ENCODE data around the gene MCF2L2. TPM values are rescaled to one million over a fixed set of nuclear protein-coding genes. Genes with fewer than 3 reads are reported as not detected.

The MCF2L2 gene
- total and polyA plus RNA-seq, 9 of the 15 experiments (the other 6 are each of a cell fraction or from before 2014, with no cell fraction given), result 0.56 to 4.2 (median 3.0) TPM

DNA sequence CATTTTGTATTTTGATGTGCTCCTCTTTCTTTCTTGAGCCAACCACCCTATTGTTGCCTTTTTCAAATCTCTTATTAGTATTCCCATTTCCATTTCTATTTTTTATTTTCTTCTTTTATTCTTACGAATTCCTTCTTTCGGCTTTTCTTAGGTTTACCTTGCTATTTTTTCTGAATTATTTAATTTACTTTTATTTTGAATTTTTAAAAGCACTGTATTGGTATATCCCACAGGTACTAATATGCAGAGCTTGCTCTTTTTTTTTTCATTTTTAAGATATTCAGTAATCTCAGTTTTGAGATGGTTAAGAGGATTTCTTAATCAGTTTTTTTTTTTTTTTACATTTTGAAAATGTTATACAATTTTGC, 18.4 kb upstream of the MCF2L2 start:
- FAIRE-seq (no peak), ATAC-seq (no peak), DNase-seq (ENCODE audit: extremely low read depth in 1 of 4, low spot score in 3 of 4) (no peak)
- TSS peak; percentile 57 for BruUV-seq (replicated peaks)
- in situ Hi-C loops (cut with MboI), result no loop called here
- intact Hi-C loops (cut with micrococcal nuclease), result loop anchor here (5.0 kb wide), 2 partner anchors 35 to 55 kb away; no protein-coding TSS in a partner anchor
- CTCF ChIA-PET (ENCODE audit: low intra/inter-chr PET ratio), result interaction anchor here (1.2 kb wide), 1 partner anchor 318 kb away, joined by 4 read pairs; no protein-coding TSS in a partner anchor
- H3K4me3 ChIP-seq, result peak overlapping the region; percentile 76
- peaks cover 16% of the 10 kb centered on the region for H3K9me3 ChIP-seq (replicated peaks; ENCODE audit: control insufficient read depth, insufficient read depth, low read depth, low read length)
- H3K4me2 ChIP-seq (ENCODE audit: insufficient read depth, low read length), result peak overlapping the region; percentile 96; the same call in 1 of the 2 replicates
- POLR2A ChIA-PET, result interaction anchor here (0.8 to 3.6 kb wide), 2 partner anchors 9 to 610 kb away, joined by 3 to 19 read pairs; no protein-coding TSS in a partner anchor
- no peaks in the 10 kb centered on the region for H3K27me3 ChIP-seq (ENCODE audit: control insufficient read depth in 2 of 2, insufficient read depth in 2 of 2, low read length in 2 of 2)
- no peaks in the 10 kb centered on the region for H4K20me1 ChIP-seq (replicated peaks; ENCODE audit: control insufficient read depth, insufficient read depth, low read length)
- H2AFZ ChIP-seq (ENCODE audit: low read depth, low read length), result peak overlapping the region; percentile 98
- H3K36me3 ChIP-seq (ENCODE audit: control insufficient read depth, insufficient read depth, low read length), result peaks cover 4% of the 10 kb centered on the region; the same call in 1 of the 3 replicates
- H3K27ac ChIP-seq (ENCODE audit: extremely low read depth, low read depth, low read length), result peak overlapping the region; percentile 88; the same call in 2 of the 3 replicates
- H3K4me1 ChIP-seq (replicated peaks in 1 of 2; ENCODE audit: control insufficient read depth in 2 of 2, insufficient read depth in 2 of 2, low read length in 2 of 2), result peaks cover 0 to 7% of the 10 kb centered on the region in 2 experiments; a peak in 2 of 5 replicates
- peaks cover 31% of the 10 kb centered on the region for H3K79me2 ChIP-seq (ENCODE audit: control insufficient read depth, insufficient read depth, low read length)
- WGBS (ENCODE audit: insufficient coverage, low coverage, missing lambda C conversion rate), result 89% methylated on average over 2 of the region's 2 CpGs
- peak overlapping the region in 1 of 2 experiments; percentile 79; a peak in 2 of 4 replicates for H3K9ac ChIP-seq (ENCODE audit: insufficient read depth in 1 of 2, low read depth in 2 of 2, low read length in 2 of 2)
- no peaks in the 10 kb centered on the region for H3K9me1 ChIP-seq (ENCODE audit: control insufficient read depth, insufficient read depth, low read length)
- TF ChIP-seq U2AF1 (optimal IDR thresholded peaks at IDR 0.05; ENCODE audit: low read depth, low read length), result no peak
- TF ChIP-seq C11orf30 (IDR thresholded peaks at IDR 0.05; ENCODE audit: low read depth), result peak; percentile 51; the same call in 1 of the 2 replicates
- TF ChIP-seq, protein P1, sequence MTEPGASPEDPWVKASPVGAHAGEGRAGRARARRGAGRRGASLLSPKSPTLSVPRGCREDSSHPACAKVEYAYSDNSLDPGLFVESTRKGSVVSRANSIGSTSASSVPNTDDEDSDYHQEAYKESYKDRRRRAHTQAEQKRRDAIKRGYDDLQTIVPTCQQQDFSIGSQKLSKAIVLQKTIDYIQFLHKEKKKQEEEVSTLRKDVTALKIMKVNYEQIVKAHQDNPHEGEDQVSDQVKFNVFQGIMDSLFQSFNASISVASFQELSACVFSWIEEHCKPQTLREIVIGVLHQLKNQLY (CRISPR knock-in tag; conservative IDR thresholded peaks at IDR 0.05), result no peak
- TF ChIP-seq, protein P2, sequence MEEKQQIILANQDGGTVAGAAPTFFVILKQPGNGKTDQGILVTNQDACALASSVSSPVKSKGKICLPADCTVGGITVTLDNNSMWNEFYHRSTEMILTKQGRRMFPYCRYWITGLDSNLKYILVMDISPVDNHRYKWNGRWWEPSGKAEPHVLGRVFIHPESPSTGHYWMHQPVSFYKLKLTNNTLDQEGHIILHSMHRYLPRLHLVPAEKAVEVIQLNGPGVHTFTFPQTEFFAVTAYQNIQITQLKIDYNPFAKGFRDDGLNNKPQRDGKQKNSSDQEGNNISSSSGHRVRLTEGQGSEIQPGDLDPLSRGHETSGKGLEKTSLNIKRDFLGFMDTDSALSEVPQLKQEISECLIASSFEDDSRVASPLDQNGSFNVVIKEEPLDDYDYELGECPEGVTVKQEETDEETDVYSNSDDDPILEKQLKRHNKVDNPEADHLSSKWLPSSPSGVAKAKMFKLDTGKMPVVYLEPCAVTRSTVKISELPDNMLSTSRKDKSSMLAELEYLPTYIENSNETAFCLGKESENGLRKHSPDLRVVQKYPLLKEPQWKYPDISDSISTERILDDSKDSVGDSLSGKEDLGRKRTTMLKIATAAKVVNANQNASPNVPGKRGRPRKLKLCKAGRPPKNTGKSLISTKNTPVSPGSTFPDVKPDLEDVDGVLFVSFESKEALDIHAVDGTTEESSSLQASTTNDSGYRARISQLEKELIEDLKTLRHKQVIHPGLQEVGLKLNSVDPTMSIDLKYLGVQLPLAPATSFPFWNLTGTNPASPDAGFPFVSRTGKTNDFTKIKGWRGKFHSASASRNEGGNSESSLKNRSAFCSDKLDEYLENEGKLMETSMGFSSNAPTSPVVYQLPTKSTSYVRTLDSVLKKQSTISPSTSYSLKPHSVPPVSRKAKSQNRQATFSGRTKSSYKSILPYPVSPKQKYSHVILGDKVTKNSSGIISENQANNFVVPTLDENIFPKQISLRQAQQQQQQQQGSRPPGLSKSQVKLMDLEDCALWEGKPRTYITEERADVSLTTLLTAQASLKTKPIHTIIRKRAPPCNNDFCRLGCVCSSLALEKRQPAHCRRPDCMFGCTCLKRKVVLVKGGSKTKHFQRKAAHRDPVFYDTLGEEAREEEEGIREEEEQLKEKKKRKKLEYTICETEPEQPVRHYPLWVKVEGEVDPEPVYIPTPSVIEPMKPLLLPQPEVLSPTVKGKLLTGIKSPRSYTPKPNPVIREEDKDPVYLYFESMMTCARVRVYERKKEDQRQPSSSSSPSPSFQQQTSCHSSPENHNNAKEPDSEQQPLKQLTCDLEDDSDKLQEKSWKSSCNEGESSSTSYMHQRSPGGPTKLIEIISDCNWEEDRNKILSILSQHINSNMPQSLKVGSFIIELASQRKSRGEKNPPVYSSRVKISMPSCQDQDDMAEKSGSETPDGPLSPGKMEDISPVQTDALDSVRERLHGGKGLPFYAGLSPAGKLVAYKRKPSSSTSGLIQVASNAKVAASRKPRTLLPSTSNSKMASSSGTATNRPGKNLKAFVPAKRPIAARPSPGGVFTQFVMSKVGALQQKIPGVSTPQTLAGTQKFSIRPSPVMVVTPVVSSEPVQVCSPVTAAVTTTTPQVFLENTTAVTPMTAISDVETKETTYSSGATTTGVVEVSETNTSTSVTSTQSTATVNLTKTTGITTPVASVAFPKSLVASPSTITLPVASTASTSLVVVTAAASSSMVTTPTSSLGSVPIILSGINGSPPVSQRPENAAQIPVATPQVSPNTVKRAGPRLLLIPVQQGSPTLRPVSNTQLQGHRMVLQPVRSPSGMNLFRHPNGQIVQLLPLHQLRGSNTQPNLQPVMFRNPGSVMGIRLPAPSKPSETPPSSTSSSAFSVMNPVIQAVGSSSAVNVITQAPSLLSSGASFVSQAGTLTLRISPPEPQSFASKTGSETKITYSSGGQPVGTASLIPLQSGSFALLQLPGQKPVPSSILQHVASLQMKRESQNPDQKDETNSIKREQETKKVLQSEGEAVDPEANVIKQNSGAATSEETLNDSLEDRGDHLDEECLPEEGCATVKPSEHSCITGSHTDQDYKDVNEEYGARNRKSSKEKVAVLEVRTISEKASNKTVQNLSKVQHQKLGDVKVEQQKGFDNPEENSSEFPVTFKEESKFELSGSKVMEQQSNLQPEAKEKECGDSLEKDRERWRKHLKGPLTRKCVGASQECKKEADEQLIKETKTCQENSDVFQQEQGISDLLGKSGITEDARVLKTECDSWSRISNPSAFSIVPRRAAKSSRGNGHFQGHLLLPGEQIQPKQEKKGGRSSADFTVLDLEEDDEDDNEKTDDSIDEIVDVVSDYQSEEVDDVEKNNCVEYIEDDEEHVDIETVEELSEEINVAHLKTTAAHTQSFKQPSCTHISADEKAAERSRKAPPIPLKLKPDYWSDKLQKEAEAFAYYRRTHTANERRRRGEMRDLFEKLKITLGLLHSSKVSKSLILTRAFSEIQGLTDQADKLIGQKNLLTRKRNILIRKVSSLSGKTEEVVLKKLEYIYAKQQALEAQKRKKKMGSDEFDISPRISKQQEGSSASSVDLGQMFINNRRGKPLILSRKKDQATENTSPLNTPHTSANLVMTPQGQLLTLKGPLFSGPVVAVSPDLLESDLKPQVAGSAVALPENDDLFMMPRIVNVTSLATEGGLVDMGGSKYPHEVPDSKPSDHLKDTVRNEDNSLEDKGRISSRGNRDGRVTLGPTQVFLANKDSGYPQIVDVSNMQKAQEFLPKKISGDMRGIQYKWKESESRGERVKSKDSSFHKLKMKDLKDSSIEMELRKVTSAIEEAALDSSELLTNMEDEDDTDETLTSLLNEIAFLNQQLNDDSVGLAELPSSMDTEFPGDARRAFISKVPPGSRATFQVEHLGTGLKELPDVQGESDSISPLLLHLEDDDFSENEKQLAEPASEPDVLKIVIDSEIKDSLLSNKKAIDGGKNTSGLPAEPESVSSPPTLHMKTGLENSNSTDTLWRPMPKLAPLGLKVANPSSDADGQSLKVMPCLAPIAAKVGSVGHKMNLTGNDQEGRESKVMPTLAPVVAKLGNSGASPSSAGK (IDR thresholded peaks at IDR 0.05), result 0 out of 2 replicates have a peak, but pooled peaks have one; percentile 7
- TF ChIP-seq HLTF (IDR thresholded peaks at IDR 0.05), result 0 out of 2 replicates have a peak, but pooled peaks have one; percentile 12
- 0 out of 4 replicates have a peak, but pooled peaks of 1 of the 2 experiments have one; percentile 27 for TF ChIP-seq CSDE1 (IDR thresholded peaks at IDR 0.05)
- TF ChIP-seq ZZZ3 (IDR thresholded peaks at IDR 0.05), result peak; percentile 57; the same call in 1 of the 2 replicates
